Measurements from ENCODE around the gene CD70.

DNA sequence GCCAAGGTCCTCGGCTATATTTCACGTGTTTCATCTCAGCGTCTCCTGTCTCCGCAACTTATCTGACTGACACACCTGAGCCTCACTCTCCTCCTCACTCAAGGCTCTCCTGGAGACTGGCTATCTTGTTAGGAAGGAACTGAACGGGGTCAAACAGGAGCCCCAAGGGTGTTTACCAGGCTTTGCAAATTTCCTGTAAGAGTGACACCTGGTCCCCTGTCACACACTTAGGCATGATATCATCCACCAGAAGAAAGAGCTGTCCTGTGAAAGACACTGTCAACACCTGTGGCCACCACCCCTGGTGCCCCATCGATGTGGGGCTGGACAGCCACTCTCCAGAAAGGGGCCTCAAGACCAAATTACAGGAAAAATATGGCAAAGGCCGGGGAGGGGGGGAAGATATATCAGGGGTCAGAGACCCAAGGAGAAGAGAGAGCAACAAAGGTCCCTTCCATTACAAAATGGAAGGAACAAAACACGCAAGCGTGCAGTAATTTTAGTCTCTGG is 2.9 kb downstream of the CD70 start:
- no peak; the same call in 1 of the 2 replicates for TF ChIP-seq POLR2A (IDR thresholded peaks at IDR 0.05; ENCODE audit: low read depth, low read length)
- peak; percentile 34 for TF ChIP-seq POLR2AphosphoS5 (IDR thresholded peaks at IDR 0.05; ENCODE audit: low read depth, low read length)
- TF ChIP-seq TAF1 (IDR thresholded peaks at IDR 0.05; ENCODE audit: low read depth, low read length), result 0 out of 2 replicates have a peak, but pooled peaks have one; percentile 15

Measured in GM12891 (cell line).